Measurements from ENCODE around the gene WHAMM. TPM values are rescaled to one million over a fixed set of nuclear protein-coding genes. Genes with fewer than 3 reads are reported as not detected.

WHAMM gene
- total RNA-seq, 1 donor from 2014 or later = 9.4 TPM

DNA sequence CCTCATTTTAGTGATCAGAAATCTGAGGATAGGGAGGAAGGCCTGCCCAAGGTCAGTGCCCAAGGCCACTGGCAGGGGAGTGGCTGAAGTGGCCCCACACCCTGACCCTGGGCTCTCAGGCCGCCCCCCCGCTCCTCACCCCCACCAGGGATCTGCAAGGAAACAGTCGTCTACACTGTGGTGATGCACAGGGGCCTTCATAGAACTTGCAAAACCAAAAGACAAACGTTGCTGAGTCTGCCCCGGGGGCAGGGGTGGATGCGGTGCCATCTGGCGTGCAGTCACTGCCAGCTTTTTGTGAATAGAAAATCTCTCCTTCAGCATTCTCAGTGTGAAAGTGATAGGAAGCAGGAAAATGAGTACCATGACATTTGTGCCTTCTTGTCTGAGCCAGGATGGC is 41.3 kb downstream of the WHAMM start:
- H3K27me3 Mint-ChIP-seq (ENCODE audit: low read depth) = no peaks in the 10 kb centered on the region
- no peak for DNase-seq (ENCODE audit: low spot score in 2 of 2, unreplicated experiment in 2 of 2)
- H3K36me3 Mint-ChIP-seq = no peaks in the 10 kb centered on the region
- H3K9me3 Mint-ChIP-seq = no peaks in the 10 kb centered on the region
- H3K4me3 Mint-ChIP-seq = no peak overlapping the region
- H3K27ac Mint-ChIP-seq = no peak overlapping the region
- TF ChIP-seq, protein P1, sequence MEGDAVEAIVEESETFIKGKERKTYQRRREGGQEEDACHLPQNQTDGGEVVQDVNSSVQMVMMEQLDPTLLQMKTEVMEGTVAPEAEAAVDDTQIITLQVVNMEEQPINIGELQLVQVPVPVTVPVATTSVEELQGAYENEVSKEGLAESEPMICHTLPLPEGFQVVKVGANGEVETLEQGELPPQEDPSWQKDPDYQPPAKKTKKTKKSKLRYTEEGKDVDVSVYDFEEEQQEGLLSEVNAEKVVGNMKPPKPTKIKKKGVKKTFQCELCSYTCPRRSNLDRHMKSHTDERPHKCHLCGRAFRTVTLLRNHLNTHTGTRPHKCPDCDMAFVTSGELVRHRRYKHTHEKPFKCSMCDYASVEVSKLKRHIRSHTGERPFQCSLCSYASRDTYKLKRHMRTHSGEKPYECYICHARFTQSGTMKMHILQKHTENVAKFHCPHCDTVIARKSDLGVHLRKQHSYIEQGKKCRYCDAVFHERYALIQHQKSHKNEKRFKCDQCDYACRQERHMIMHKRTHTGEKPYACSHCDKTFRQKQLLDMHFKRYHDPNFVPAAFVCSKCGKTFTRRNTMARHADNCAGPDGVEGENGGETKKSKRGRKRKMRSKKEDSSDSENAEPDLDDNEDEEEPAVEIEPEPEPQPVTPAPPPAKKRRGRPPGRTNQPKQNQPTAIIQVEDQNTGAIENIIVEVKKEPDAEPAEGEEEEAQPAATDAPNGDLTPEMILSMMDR (IDR thresholded peaks at IDR 0.05; ENCODE audit: unreplicated experiment) = no peak
- peaks cover 15% of the 10 kb centered on the region for H3K4me1 Mint-ChIP-seq

- Mint-ChIP-seq H3K4me1 (peaks cover 15% of the 10 kb centered on the region), H3K27ac (no peak overlapping the region), H3K9me3 (no peaks in the 10 kb centered on the region), H3K36me3 (no peaks in the 10 kb centered on the region), H3K4me3 (no peak overlapping the region), H3K27me3 (ENCODE audit: low read depth) (no peaks in the 10 kb centered on the region)
- DNase-seq (ENCODE audit: low spot score in 2 of 2, unreplicated experiment in 2 of 2) = no peak
- TF ChIP-seq, protein P1 (IDR thresholded peaks at IDR 0.05; ENCODE audit: unreplicated experiment) = no peak
Observed at GRCh38 chr15:82851306-82851850, 42.0 kb downstream of the WHAMM start.

DNA sequence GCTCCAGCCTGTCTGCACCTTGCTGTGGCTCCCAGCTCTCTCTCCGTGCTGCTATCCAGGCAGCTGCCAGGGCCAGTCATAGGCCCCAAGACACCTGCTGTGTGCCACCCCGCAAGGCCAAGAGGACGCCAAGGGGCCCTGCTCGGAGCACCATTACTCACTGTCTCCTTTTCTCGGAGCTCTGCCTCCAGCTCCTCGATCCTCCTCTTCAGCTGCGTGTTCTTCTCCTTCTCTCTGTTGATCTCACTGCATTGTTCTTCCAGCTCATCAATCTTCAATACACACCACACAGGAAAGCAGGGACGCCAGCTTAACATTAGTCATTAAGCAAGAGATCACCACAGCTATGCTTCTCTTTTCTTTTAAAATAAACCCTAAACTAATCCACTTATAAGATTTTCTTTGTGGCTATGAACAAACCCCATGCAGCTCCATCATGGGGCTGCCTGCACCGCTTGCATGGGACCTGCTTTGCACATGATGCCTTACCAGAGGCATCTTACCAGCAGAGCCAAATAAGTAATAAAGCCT is 42.6 kb downstream of the WHAMM start:
- H3K27me3 Mint-ChIP-seq (ENCODE audit: low read depth) = no peaks in the 10 kb centered on the region
- H3K9me3 Mint-ChIP-seq = no peaks in the 10 kb centered on the region
- H3K4me3 Mint-ChIP-seq = no peak overlapping the region
- H3K36me3 Mint-ChIP-seq = no peaks in the 10 kb centered on the region
- DNase-seq (ENCODE audit: low spot score in 2 of 2, unreplicated experiment in 2 of 2) = no peak
- TF ChIP-seq, protein P1 (IDR thresholded peaks at IDR 0.05; ENCODE audit: unreplicated experiment) = no peak
- H3K27ac Mint-ChIP-seq = no peak overlapping the region
- peaks cover 15% of the 10 kb centered on the region for H3K4me1 Mint-ChIP-seq

GRCh38 chr15:82852941-82853561 is 43.6 kb downstream of the WHAMM start:
- Mint-ChIP-seq H3K4me3 (no peak overlapping the region), H3K27me3 (ENCODE audit: low read depth) (no peaks in the 10 kb centered on the region), H3K36me3 (no peaks in the 10 kb centered on the region), H3K4me1 (peaks cover 15% of the 10 kb centered on the region), H3K9me3 (no peaks in the 10 kb centered on the region), H3K27ac (no peak overlapping the region)
- TF ChIP-seq, protein P1 (IDR thresholded peaks at IDR 0.05; ENCODE audit: unreplicated experiment) = no peak
- DNase-seq (ENCODE audit: low spot score in 2 of 2, unreplicated experiment in 2 of 2) = no peak

- H3K27me3 Mint-ChIP-seq (ENCODE audit: low read depth) = no peaks in the 10 kb centered on the region
- H3K36me3 Mint-ChIP-seq = no peaks in the 10 kb centered on the region
- H3K4me3 Mint-ChIP-seq = no peak overlapping the region
- no peaks in the 10 kb centered on the region for H3K9me3 Mint-ChIP-seq
- H3K4me1 Mint-ChIP-seq = peaks cover 12% of the 10 kb centered on the region
- DNase-seq (ENCODE audit: low spot score in 2 of 2, unreplicated experiment in 2 of 2) = no peak
- TF ChIP-seq, protein P1 (IDR thresholded peaks at IDR 0.05; ENCODE audit: unreplicated experiment) = no peak
- no peak overlapping the region for H3K27ac Mint-ChIP-seq
Observed at GRCh38 chr15:82854554-82854953, 45.1 kb downstream of the WHAMM start.

Data from mesothelial cell of epicardium (in vitro differentiated cells).